Testis (tissue), 3 donors: ENCODE measurements around the gene HNRNPDL. TPM values are rescaled to one million over a fixed set of nuclear protein-coding genes. Genes with fewer than 3 reads are reported as not detected.

Experiments used
- DNase-seq: peaks from one replicate; pipeline ENCODE4 v3.0.0-alpha.2; 2019
- H3K27ac ChIP-seq, 2 donors: fragments of 200-600 bp; sonication (generic); one replicate each; pipeline ENCODE4 v1.5.1; 2019
- H3K27me3 ChIP-seq: fragments of 200-600 bp; sonication (generic); one replicate; pipeline ENCODE4 v1.5.1; 2019
- H3K36me3 ChIP-seq: fragments of 200-600 bp; sonication (generic); one replicate; pipeline ENCODE4 v1.5.1; 2017; ENCODE audit warnings: low read depth; ENCODE audit errors: missing control alignments
- H3K4me1 ChIP-seq: fragments of 200-600 bp; sonication (generic); one replicate; pipeline ENCODE4 v1.5.1; 2019
- H3K4me3 ChIP-seq, 2 donors: fragments of 200-600 bp; sonication (generic); one replicate each; pipeline ENCODE4 v1.5.1; 2017 to 2019
- H3K9me3 ChIP-seq: fragments of 200-600 bp; sonication (generic); one replicate; pipeline ENCODE4 v1.5.1; 2017
- CTCF ChIP-seq, 3 experiments: fragments of 450-650 bp in 2 of 3; fragments of 200-600 bp in 1 of 3; sonication (generic) in 1 of 3; IDR thresholded peaks; one replicate each; pipeline ENCODE4 v1.5.1; 2016 to 2019; ENCODE audit warnings: antibody characterized with exemption in 3 of 3, mild to moderate bottlenecking in 2 of 3, moderate library complexity in 1 of 3
- POLR2A ChIP-seq: fragments of 450-650 bp; IDR thresholded peaks from one replicate; pipeline ENCODE4 v1.6.1; 2017; ENCODE audit warnings: antibody characterized with exemption, mild to moderate bottlenecking, moderate library complexity
- WGBS, 2 donors: methylation state at CpG; one replicate each; pipeline ENCODE4 v1.1.5; 2018; 5-methylcytosine and 5-hydroxymethylcytosine counted together
- intact Hi-C: fragments of 100-400 bp; cut with DNase I; formaldehyde crosslinking; loops from one replicate; pipeline ENCODE4 v1.15.1; 2023; ENCODE audit warnings: low total_unique reads
- polyA plus RNA-seq: library from polyadenylated mRNA; stranded (reverse); fragments of 350-450 nt; fragmentation: Illumina TruSeq; extraction: RNeasy Lipid Tissue Mini Kit (QIAGEN cat#74804); gene quantifications from one replicate; pipeline ENCODE4 v1.2.3, GENCODE V29; 2014; ENCODE audit warnings: low read depth, low replicate concordance; ENCODE audit not compliant: insufficient read depth
- total RNA-seq, 2 donors: library from RNA; depleted of rRNA; stranded (reverse); fragments of >200 nt; gene quantifications; one replicate each; pipeline ENCODE4 v1.2.3, GENCODE V29; 2016

Gene HNRNPDL
- total and polyA plus RNA-seq, 3 donors from 2014 or later: 203 to 226 (median 218) TPM

GRCh38 chr4:82458729-82459128, 28.5 kb upstream of the HNRNPDL start:
- no peak for DNase-seq
- 62 to 68% methylated on average over 2 of the region's 2 CpGs for WGBS, 2 donors
- Histone ChIP-seq H3K9me3 (no peaks in the 10 kb centered on the region), H3K4me3 (no peak overlapping the region), H3K27ac (no peak overlapping the region), H3K27me3 (no peaks in the 10 kb centered on the region), H3K4me1 (no peaks in the 10 kb centered on the region), H3K36me3 (no peaks in the 10 kb centered on the region)
- intact Hi-C loops: loop anchor here (10.0 kb wide), 1 partner anchor 826 kb away; the partner anchor contains the start of gene COQ2
- TF ChIP-seq POLR2A (no peak), CTCF (IDR thresholded peaks at IDR 0.05) (no peak)

- WGBS, 2 donors: 91 to 96% methylated on average over 7 of the region's 7 CpGs
- no peak overlapping the region for H3K27ac ChIP-seq
- TF ChIP-seq CTCF (IDR thresholded peaks at IDR 0.05) (no peak), POLR2A (no peak)
- H3K36me3 ChIP-seq: no peaks in the 10 kb centered on the region
- intact Hi-C loops: loop anchor here (10.0 kb wide), 1 partner anchor 828 kb away; the partner anchor contains the start of gene COQ2
- H3K4me3 ChIP-seq: no peak overlapping the region
- H3K27me3 ChIP-seq: no peaks in the 10 kb centered on the region
- H3K9me3 ChIP-seq: no peaks in the 10 kb centered on the region
- DNase-seq: no peak
- no peaks in the 10 kb centered on the region for H3K4me1 ChIP-seq
Observed at GRCh38 chr4:82457266-82457665, 27.0 kb upstream of the HNRNPDL start.

GRCh38 chr4:82452026-82452425, 21.8 kb upstream of the HNRNPDL start:
- Histone ChIP-seq H3K27me3 (no peaks in the 10 kb centered on the region), H3K4me1 (no peaks in the 10 kb centered on the region), H3K27ac (no peak overlapping the region), H3K36me3 (no peaks in the 10 kb centered on the region), H3K4me3 (no peak overlapping the region), H3K9me3 (no peaks in the 10 kb centered on the region)
- no peak for DNase-seq
- 94 to 96% methylated on average over 7 of the region's 7 CpGs for WGBS, 2 donors
- TF ChIP-seq CTCF (IDR thresholded peaks at IDR 0.05): no peak
- intact Hi-C loops: loop anchor here (10.0 kb wide), 1 partner anchor 833 kb away; the partner anchor contains the start of gene COQ2

GRCh38 chr4:82450966-82451755, 20.9 kb upstream of the HNRNPDL start:
- 81 to 85% methylated on average over 13 of the region's 13 CpGs for WGBS, 2 donors
- Histone ChIP-seq H3K4me1 (no peaks in the 10 kb centered on the region), H3K27me3 (no peaks in the 10 kb centered on the region), H3K4me3 (no peak overlapping the region), H3K9me3 (no peaks in the 10 kb centered on the region), H3K36me3 (no peaks in the 10 kb centered on the region), H3K27ac (no peak overlapping the region)
- DNase-seq: no peak
- intact Hi-C loops: loop anchor here (10.0 kb wide), 1 partner anchor 834 kb away; the partner anchor contains the start of gene COQ2
- TF ChIP-seq CTCF (IDR thresholded peaks at IDR 0.05) (no peak), POLR2A (no peak)
